GM12878 (cell line): Measurements from ENCODE around the gene PARP16. TPM values are rescaled to one million over a fixed set of nuclear protein-coding genes. Genes with fewer than 3 reads are reported as not detected.

Experiments
- ATAC-seq: fragments of 200-7000 bp; cut with Tn5 transposase; 3 replicates; pipeline ENCODE4 v1.9.1; 2020; ENCODE audit warnings: mild to moderate bottlenecking, moderate library complexity
- BruUV-seq: library from RNA; stranded (reverse); fragments of 400-500 nt; replicated peaks from 2 replicates; lab custom pipeline; 2021; lab: Mats Ljungman, UMichigan
- CTCF ChIA-PET: fragments of 300-600 bp; sonication (Branson Sonifier 250); formaldehyde crosslinking; extraction: SDS; loops from one replicate; lab custom pipeline; 2021; ENCODE audit warnings: inconsistent platforms; lab: Yijun Ruan, JAX
- POLR2A ChIA-PET: fragments of 350-600 bp; formaldehyde crosslinking; extraction: SDS; loops from one replicate; lab custom pipeline; 2021; ENCODE audit warnings: inconsistent platforms; lab: Charles Lee
- RAD21 ChIA-PET: fragments of 300-600 bp; sonication (Branson Sonifier 250); formaldehyde crosslinking; loops from one replicate; lab custom pipeline; 2023; ENCODE audit warnings: antibody characterized with exemption; ENCODE audit not compliant: unreplicated experiment; lab: Charles Lee
- SMC1A ChIA-PET: fragments of 300-600 bp; sonication (Branson Sonifier 250); formaldehyde crosslinking; loops from one replicate; lab custom pipeline; 2023; ENCODE audit not compliant: unreplicated experiment, uncharacterized antibody; lab: Charles Lee
- DNase-seq: peaks from one replicate; pipeline ENCODE4 v3.0.0-alpha.2; 2011; ENCODE audit warnings: low read depth, low spot score
- FAIRE-seq: peaks from 3 replicates; lab custom pipeline; 2011; peaks lifted over from hg19 to GRCh38; lab: Jason Lieb, UNC
- H2AFZ ChIP-seq: 2 replicates; pipeline ENCODE4 v1.6.0; 2011; ENCODE audit warnings: low read depth, low read length, control low read depth; ENCODE audit not compliant: control insufficient read depth
- H3K27ac ChIP-seq: 2 replicates; pipeline ENCODE4 v1.5.1; 2011; ENCODE audit warnings: control low read depth; ENCODE audit not compliant: control insufficient read depth, insufficient read depth
- H3K27me3 ChIP-seq, 2 experiments: replicated peaks in 1 of 2; 2 replicates each; pipeline versions ENCODE4 v1.6.0 to v1.6.1; 2011; ENCODE audit warnings: low read length in 1 of 2; ENCODE audit not compliant: control insufficient read depth in 2 of 2, insufficient read depth in 2 of 2
- H3K36me3 ChIP-seq, 2 experiments: 2 replicates each; pipeline ENCODE4 v1.5.1; 2011; ENCODE audit warnings: low read length in 1 of 2; ENCODE audit not compliant: control insufficient read depth in 2 of 2, insufficient read depth in 2 of 2
- H3K4me1 ChIP-seq: 2 replicates; pipeline ENCODE4 v1.6.1; 2011; ENCODE audit warnings: mild to moderate bottlenecking, low read length, moderate library complexity, mixed read lengths; ENCODE audit not compliant: control insufficient read depth, insufficient read depth
- H3K4me2 ChIP-seq: 2 replicates; pipeline ENCODE4 v1.6.0; 2011; ENCODE audit warnings: control low read depth; ENCODE audit not compliant: control insufficient read depth, insufficient read depth
- H3K4me3 ChIP-seq: fragments of 200-600 bp; sonication (generic); 2 replicates; pipeline ENCODE4 v1.5.1; 2016
- H3K79me2 ChIP-seq: 2 replicates; pipeline ENCODE4 v1.6.0; 2011; ENCODE audit warnings: low read length; ENCODE audit not compliant: control insufficient read depth, insufficient read depth
- H3K9ac ChIP-seq: 2 replicates; pipeline ENCODE4 v1.8.0; 2011; ENCODE audit warnings: low read length, control low read depth, mixed read lengths; ENCODE audit not compliant: control insufficient read depth, insufficient read depth
- H3K9me3 ChIP-seq: replicated peaks from 3 replicates; pipeline ENCODE4 v1.5.1; 2011; ENCODE audit warnings: mild to moderate bottlenecking, low read length; ENCODE audit not compliant: control insufficient read depth, insufficient read depth
- H4K20me1 ChIP-seq: 2 replicates; pipeline ENCODE4 v1.6.0; 2011; ENCODE audit not compliant: control insufficient read depth, insufficient read depth
- BMI1 ChIP-seq: fragments of 450-650 bp; IDR thresholded peaks from 2 replicates; pipeline ENCODE4 v1.6.1; 2016; ENCODE audit warnings: mild to moderate bottlenecking, moderate library complexity, borderline replicate concordance
- CBFB ChIP-seq: IDR thresholded peaks from 2 replicates; pipeline ENCODE4 v1.6.1; 2016; ENCODE audit warnings: antibody characterized with exemption, low read depth
- CHD4 ChIP-seq: fragments of 200-600 bp; sonication (generic); IDR thresholded peaks from 2 replicates; pipeline ENCODE4 v1.6.1; 2016; ENCODE audit warnings: mild to moderate bottlenecking
- LARP7 ChIP-seq: fragments of 450-650 bp; IDR thresholded peaks from 2 replicates; pipeline ENCODE4 v1.6.1; 2017; ENCODE audit warnings: mild to moderate bottlenecking
- NR2F1 ChIP-seq: fragments of 450-650 bp; conservative IDR thresholded peaks from 2 replicates; pipeline ENCODE4 v1.6.1; 2017; ENCODE audit warnings: mild to moderate bottlenecking
- RAD51 ChIP-seq: fragments of 450-650 bp; IDR thresholded peaks from 2 replicates; pipeline ENCODE4 v1.6.1; 2016; ENCODE audit warnings: moderate library complexity, mild to moderate bottlenecking, inconsistent platforms
- STAT1 ChIP-seq: fragments of 450-650 bp; conservative IDR thresholded peaks from 2 replicates; pipeline ENCODE4 v1.6.1; 2014; ENCODE audit warnings: antibody characterized with exemption, mild to moderate bottlenecking
- TCF3 ChIP-seq: IDR thresholded peaks from 2 replicates; pipeline ENCODE4 v1.6.1; 2012; ENCODE audit warnings: low read depth, mild to moderate bottlenecking, low read length, borderline replicate concordance; ENCODE audit not compliant: insufficient read depth
- ZNF622 ChIP-seq: fragments of 450-650 bp; IDR thresholded peaks from 2 replicates; pipeline ENCODE4 v1.6.1; 2017; ENCODE audit warnings: mild to moderate bottlenecking, inconsistent platforms
- WGBS: methylation state at CpG from one replicate; pipeline ENCODE4 v1.1.6; 2016; ENCODE audit warnings: low lambda C conversion rate; ENCODE audit not compliant: insufficient replicate concordance, insufficient coverage; ENCODE audit errors: missing lambda C conversion rate; 5-methylcytosine and 5-hydroxymethylcytosine counted together
- in situ Hi-C: fragments of 300-500 bp; cut with MboI; formaldehyde crosslinking; loops from 9 replicates; pipeline ENCODE4 v1.14.3; 2018; ENCODE audit warnings: mixed read lengths
- intact Hi-C: fragments of 100-400 bp; cut with micrococcal nuclease; formaldehyde crosslinking; loops from one replicate; pipeline ENCODE4 v1.14.2; 2022; ENCODE audit not compliant: unreplicated experiment
- polyA plus RNA-seq, 11 experiments: library from polyadenylated mRNA; depleted of rRNA in 4 of 11; unstranded in 6 of 11; stranded (reverse) in 5 of 11; fragments of >200 nt; fragmentation: Nextera tagmentation in 4 of 11; fragmentation: Illumina TruSeq in 1 of 11; extraction: Ambion mirVana in 4 of 11; extraction: Trizol in 1 of 11; gene quantifications; 1 replicate in 1 of 11; 2 replicates in 10 of 11; pipeline versions ENCODE4 v1.2.1 to v1.2.3, GENCODE V29; 2011 to 2016; ENCODE audit warnings: inconsistent platforms in 2 of 11, missing spikeins in 2 of 11, low read depth in 1 of 11
- total RNA-seq, 4 experiments: library from RNA; depleted of rRNA in 3 of 4; stranded (reverse); fragments of >200 nt in 3 of 4; fragmentation: Illumina TruSeq in 1 of 4; extraction: Trizol in 1 of 4; gene quantifications; 2 replicates each; pipeline versions ENCODE4 v1.2.1 to v1.2.3, GENCODE V29; 2013 to 2021
- TF ChIP-seq, protein P1 (sequence below): IDR thresholded peaks from 2 replicates; pipeline ENCODE4 v1.6.1; 2012; ENCODE audit warnings: mild to moderate bottlenecking, low read depth, low read length

The PARP16 gene
- total and polyA plus RNA-seq, 10 of the 15 experiments (the other 5 are each of a cell fraction or from before 2014, with no cell fraction given): 4.9 to 15.7 (median 9.9) TPM

DNA sequence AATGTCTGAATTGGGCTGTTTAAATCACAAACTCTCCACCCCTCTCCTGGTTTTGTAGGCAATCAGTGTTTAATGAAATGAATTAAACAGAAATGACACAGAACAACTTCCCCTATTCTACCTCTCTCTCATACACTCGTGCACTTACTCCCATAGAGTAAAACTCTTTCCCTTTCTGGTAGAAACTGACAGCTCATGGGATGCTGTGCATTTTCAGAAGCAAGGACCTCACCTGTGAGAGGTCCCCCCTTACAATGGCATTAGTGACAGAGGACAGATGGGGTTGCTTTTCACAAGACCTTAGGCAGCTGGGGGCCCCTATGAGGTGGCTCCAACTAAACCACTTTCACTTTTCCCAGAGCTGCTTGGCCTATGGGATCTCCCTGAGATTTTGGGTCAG, 31.9 kb downstream of the PARP16 start (continued):
- no peak for TF ChIP-seq TCF3
- TF ChIP-seq ZNF622: no peak
- no peak for TF ChIP-seq LARP7
- TF ChIP-seq, protein P1, sequence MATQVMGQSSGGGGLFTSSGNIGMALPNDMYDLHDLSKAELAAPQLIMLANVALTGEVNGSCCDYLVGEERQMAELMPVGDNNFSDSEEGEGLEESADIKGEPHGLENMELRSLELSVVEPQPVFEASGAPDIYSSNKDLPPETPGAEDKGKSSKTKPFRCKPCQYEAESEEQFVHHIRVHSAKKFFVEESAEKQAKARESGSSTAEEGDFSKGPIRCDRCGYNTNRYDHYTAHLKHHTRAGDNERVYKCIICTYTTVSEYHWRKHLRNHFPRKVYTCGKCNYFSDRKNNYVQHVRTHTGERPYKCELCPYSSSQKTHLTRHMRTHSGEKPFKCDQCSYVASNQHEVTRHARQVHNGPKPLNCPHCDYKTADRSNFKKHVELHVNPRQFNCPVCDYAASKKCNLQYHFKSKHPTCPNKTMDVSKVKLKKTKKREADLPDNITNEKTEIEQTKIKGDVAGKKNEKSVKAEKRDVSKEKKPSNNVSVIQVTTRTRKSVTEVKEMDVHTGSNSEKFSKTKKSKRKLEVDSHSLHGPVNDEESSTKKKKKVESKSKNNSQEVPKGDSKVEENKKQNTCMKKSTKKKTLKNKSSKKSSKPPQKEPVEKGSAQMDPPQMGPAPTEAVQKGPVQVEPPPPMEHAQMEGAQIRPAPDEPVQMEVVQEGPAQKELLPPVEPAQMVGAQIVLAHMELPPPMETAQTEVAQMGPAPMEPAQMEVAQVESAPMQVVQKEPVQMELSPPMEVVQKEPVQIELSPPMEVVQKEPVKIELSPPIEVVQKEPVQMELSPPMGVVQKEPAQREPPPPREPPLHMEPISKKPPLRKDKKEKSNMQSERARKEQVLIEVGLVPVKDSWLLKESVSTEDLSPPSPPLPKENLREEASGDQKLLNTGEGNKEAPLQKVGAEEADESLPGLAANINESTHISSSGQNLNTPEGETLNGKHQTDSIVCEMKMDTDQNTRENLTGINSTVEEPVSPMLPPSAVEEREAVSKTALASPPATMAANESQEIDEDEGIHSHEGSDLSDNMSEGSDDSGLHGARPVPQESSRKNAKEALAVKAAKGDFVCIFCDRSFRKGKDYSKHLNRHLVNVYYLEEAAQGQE: no peak

DNA sequence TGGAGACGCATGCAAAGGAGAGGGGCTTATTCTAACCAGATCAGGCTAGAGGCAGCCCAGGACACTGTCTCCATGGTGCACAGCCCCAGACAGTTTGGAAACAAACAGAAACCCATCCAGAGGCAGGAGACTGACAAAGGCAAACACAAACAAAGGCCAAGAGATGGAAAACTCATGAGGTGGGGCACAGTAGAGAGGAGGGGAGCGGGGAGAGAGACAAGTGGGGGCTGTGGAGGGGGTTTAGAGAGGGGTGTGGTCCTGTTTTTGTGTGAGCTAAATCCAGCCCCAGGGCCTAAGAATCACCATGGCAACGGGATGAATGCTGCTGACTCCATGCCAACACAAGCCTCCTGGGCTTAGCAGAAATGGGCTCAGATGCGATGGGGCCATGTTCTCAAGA, 32.3 kb downstream of the PARP16 start:
- DNase-seq: no peak
- RAD21 ChIA-PET: no interaction called here
- BruUV-seq: no TSS peak
- no peak for FAIRE-seq
- Histone ChIP-seq H4K20me1 (no peaks in the 10 kb centered on the region), H3K9me3 (no peaks in the 10 kb centered on the region), H3K36me3 (peaks cover 0 to 2% of the 10 kb centered on the region in 2 experiments; a peak in 2 of 4 replicates), H3K79me2 (no peaks in the 10 kb centered on the region), H3K9ac (no peak overlapping the region), H3K4me3 (no peak overlapping the region), H3K27ac (no peak overlapping the region), H2AFZ (no peak overlapping the region), H3K27me3 (no peaks in the 10 kb centered on the region), H3K4me1 (peaks cover 8% of the 10 kb centered on the region), H3K4me2 (no peak overlapping the region)
- CTCF ChIA-PET: interaction anchor here (0.6 kb wide), 1 partner anchor 16 kb away, joined by 3 read pairs; no protein-coding TSS in a partner anchor
- WGBS: 73% methylated on average over 4 of the region's 4 CpGs
- POLR2A ChIA-PET: no interaction called here
- in situ Hi-C loops (no loop called here), intact Hi-C loops (no loop called here)
- TF ChIP-seq RAD51: no peak
- TF ChIP-seq STAT1: no peak
- no peak for TF ChIP-seq CHD4
- no peak for TF ChIP-seq NR2F1
- TF ChIP-seq BMI1: no peak
- TF ChIP-seq ZNF622: no peak
- no peak for TF ChIP-seq CBFB
- ATAC-seq: no peak
- SMC1A ChIA-PET: no interaction called here
